B cell (primary cell): ENCODE results near the gene PTPRF.

ENCODE experiments used
- CTCF ChIP-seq: fragments of 200-600 bp; IDR thresholded peaks from one replicate; pipeline ENCODE4 v1.8.0; 2022; ENCODE audit warnings: antibody characterized with exemption, mild to moderate bottlenecking
- EZH2 ChIP-seq: IDR thresholded peaks from 2 replicates; pipeline ENCODE4 v1.6.1; 2012; ENCODE audit warnings: borderline replicate concordance, low read depth, mild to moderate bottlenecking, moderate library complexity, low read length; ENCODE audit not compliant: insufficient read depth, poor library complexity, severe bottlenecking

GRCh38 chr1:43644558-43644957, 113.9 kb downstream of the PTPRF start:
- TF ChIP-seq CTCF (no peak), EZH2 (no peak)
